Measurements from ENCODE around the gene ZNF771. TPM values are rescaled to one million over a fixed set of nuclear protein-coding genes. Genes with fewer than 3 reads are reported as not detected.

The ZNF771 gene
- total RNA-seq, 1 experiment from 2014 or later: 11.0 TPM

DNA sequence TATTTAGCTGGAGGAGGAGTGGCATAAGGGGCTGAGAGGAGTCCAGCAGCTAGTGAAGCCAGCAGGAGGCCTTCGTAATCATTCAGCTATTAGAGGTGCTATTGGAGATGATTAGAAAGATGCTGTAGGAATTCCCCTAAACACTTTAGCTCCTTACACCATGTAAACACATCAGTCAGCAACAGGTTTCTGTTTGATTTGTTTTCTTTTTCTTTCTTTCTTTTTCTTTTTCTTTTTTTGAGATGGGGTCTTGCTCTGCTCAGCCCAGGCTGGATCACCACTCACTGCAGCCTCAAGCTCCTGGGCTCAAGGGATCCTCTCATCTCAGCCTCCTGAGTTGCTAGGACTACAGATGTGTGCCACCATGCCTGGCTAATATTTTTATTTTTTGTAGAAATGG is 48.9 kb downstream of the ZNF771 start:
- intact Hi-C loops (cut with micrococcal nuclease): no loop called here
- no peaks in the 10 kb centered on the region for H3K27me3 ChIP-seq (ENCODE audit: insufficient read depth, low read length)
- no peaks in the 10 kb centered on the region for H3K36me3 ChIP-seq (ENCODE audit: control insufficient read depth in 1 of 2, insufficient read depth in 2 of 2, low read length in 2 of 2)
- TF ChIP-seq SP1 (IDR thresholded peaks at IDR 0.05; ENCODE audit: low read depth) (no peak), EGR1 (IDR thresholded peaks at IDR 0.05; ENCODE audit: low read depth) (no peak), ZFX (IDR thresholded peaks at IDR 0.05) (no peak), CEBPB (IDR thresholded peaks at IDR 0.05; ENCODE audit: low read depth) (no peak), EZH2phosphoT487 (IDR thresholded peaks at IDR 0.05; ENCODE audit: borderline replicate concordance) (no peak), RAD21 (IDR thresholded peaks at IDR 0.05; ENCODE audit: low read depth) (no peak), POLR2A (IDR thresholded peaks at IDR 0.05; ENCODE audit: borderline replicate concordance, extremely low read depth, insufficient read depth, insufficient read length) (no peak), ZNF274 (IDR thresholded peaks at IDR 0.05; ENCODE audit: low read depth, low read length) (no peak), SRF (IDR thresholded peaks at IDR 0.05; ENCODE audit: low read depth) (no peak), CBX3 (IDR thresholded peaks at IDR 0.05; ENCODE audit: low read depth) (no peak), FOSL1 (IDR thresholded peaks at IDR 0.05; ENCODE audit: low read depth) (no peak), ELF1 (IDR thresholded peaks at IDR 0.05; ENCODE audit: borderline replicate concordance, low read depth) (no peak), POLR2AphosphoS5 (IDR thresholded peaks at IDR 0.05; ENCODE audit: low read depth, low read length) (no peak), TCF7L2 (IDR thresholded peaks at IDR 0.05; ENCODE audit: borderline replicate concordance, extremely low read depth, insufficient read depth, insufficient read length) (no peak)
- TF ChIP-seq, protein P1, sequence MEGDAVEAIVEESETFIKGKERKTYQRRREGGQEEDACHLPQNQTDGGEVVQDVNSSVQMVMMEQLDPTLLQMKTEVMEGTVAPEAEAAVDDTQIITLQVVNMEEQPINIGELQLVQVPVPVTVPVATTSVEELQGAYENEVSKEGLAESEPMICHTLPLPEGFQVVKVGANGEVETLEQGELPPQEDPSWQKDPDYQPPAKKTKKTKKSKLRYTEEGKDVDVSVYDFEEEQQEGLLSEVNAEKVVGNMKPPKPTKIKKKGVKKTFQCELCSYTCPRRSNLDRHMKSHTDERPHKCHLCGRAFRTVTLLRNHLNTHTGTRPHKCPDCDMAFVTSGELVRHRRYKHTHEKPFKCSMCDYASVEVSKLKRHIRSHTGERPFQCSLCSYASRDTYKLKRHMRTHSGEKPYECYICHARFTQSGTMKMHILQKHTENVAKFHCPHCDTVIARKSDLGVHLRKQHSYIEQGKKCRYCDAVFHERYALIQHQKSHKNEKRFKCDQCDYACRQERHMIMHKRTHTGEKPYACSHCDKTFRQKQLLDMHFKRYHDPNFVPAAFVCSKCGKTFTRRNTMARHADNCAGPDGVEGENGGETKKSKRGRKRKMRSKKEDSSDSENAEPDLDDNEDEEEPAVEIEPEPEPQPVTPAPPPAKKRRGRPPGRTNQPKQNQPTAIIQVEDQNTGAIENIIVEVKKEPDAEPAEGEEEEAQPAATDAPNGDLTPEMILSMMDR (IDR thresholded peaks at IDR 0.05 in 2 of 3, conservative IDR thresholded peaks at IDR 0.05 in 1 of 3; ENCODE audit: borderline replicate concordance in 1 of 3, insufficient read depth in 1 of 3, low read depth in 2 of 3, low read length in 2 of 3): no peak
- TF ChIP-seq, protein P2, sequence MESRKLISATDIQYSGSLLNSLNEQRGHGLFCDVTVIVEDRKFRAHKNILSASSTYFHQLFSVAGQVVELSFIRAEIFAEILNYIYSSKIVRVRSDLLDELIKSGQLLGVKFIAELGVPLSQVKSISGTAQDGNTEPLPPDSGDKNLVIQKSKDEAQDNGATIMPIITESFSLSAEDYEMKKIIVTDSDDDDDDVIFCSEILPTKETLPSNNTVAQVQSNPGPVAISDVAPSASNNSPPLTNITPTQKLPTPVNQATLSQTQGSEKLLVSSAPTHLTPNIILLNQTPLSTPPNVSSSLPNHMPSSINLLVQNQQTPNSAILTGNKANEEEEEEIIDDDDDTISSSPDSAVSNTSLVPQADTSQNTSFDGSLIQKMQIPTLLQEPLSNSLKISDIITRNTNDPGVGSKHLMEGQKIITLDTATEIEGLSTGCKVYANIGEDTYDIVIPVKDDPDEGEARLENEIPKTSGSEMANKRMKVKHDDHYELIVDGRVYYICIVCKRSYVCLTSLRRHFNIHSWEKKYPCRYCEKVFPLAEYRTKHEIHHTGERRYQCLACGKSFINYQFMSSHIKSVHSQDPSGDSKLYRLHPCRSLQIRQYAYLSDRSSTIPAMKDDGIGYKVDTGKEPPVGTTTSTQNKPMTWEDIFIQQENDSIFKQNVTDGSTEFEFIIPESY (IDR thresholded peaks at IDR 0.05; ENCODE audit: extremely low read depth, insufficient replicate concordance, low read length): no peak
- TF ChIP-seq, protein P3, sequence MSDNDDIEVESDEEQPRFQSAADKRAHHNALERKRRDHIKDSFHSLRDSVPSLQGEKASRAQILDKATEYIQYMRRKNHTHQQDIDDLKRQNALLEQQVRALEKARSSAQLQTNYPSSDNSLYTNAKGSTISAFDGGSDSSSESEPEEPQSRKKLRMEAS (IDR thresholded peaks at IDR 0.05): no peak
- TF ChIP-seq, protein P4, sequence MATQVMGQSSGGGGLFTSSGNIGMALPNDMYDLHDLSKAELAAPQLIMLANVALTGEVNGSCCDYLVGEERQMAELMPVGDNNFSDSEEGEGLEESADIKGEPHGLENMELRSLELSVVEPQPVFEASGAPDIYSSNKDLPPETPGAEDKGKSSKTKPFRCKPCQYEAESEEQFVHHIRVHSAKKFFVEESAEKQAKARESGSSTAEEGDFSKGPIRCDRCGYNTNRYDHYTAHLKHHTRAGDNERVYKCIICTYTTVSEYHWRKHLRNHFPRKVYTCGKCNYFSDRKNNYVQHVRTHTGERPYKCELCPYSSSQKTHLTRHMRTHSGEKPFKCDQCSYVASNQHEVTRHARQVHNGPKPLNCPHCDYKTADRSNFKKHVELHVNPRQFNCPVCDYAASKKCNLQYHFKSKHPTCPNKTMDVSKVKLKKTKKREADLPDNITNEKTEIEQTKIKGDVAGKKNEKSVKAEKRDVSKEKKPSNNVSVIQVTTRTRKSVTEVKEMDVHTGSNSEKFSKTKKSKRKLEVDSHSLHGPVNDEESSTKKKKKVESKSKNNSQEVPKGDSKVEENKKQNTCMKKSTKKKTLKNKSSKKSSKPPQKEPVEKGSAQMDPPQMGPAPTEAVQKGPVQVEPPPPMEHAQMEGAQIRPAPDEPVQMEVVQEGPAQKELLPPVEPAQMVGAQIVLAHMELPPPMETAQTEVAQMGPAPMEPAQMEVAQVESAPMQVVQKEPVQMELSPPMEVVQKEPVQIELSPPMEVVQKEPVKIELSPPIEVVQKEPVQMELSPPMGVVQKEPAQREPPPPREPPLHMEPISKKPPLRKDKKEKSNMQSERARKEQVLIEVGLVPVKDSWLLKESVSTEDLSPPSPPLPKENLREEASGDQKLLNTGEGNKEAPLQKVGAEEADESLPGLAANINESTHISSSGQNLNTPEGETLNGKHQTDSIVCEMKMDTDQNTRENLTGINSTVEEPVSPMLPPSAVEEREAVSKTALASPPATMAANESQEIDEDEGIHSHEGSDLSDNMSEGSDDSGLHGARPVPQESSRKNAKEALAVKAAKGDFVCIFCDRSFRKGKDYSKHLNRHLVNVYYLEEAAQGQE (IDR thresholded peaks at IDR 0.05; ENCODE audit: low read depth): no peak
- ChIA-PET RAD21 (ENCODE audit: low non-redundant PET in 1 of 2, low total read pairs in 2 of 2, uncharacterized antibody in 2 of 2, unreplicated experiment in 2 of 2) (no interaction called here), POLR2A (no interaction called here), CTCF (no interaction called here)
- no peaks in the 10 kb centered on the region for H3K79me2 ChIP-seq (ENCODE audit: insufficient read depth, low read length)
- BruUV-seq (replicated peaks): no TSS peak
- no peaks in the 10 kb centered on the region for H3K9me3 ChIP-seq (ENCODE audit: control insufficient read depth in 1 of 2, insufficient read depth in 1 of 2, low read depth in 1 of 2, low read length in 2 of 2)
- no peak for DNase-seq (ENCODE audit: low read depth, low spot score)
- no peak overlapping the region for H3K4me2 ChIP-seq (ENCODE audit: low read length)
- no peak overlapping the region for H3K27ac ChIP-seq (ENCODE audit: low read depth, low read length)
- no peak for ATAC-seq
- no peaks in the 10 kb centered on the region for H3K9me2 ChIP-seq (ENCODE audit: insufficient read depth)
- H4K20me1 ChIP-seq (ENCODE audit: insufficient read depth): no peaks in the 10 kb centered on the region
- H3K4me1 ChIP-seq (ENCODE audit: control insufficient read depth in 1 of 2, insufficient read depth in 2 of 2, low read length in 2 of 2): no peaks in the 10 kb centered on the region
- H2AFZ ChIP-seq (ENCODE audit: low read depth, low read length, poor library complexity, severe bottlenecking): no peak overlapping the region
- H3K9ac ChIP-seq (ENCODE audit: low read length): no peak overlapping the region
- H3K4me3 ChIP-seq (replicated peaks in 1 of 2; ENCODE audit: low read depth in 1 of 2, low read length in 2 of 2): no peak overlapping the region
